Mesenchymal stem cell (in vitro differentiated cells and primary cell): ENCODE measurements around the gene FNBP1.
A peak's percentile ranks its signal among the peaks of the same experiment; 100 is the strongest.

Source experiments
- DNase-seq: peaks from one replicate; pipeline ENCODE4 v3.0.0-alpha.2; 2013
- H2AFZ ChIP-seq: one replicate; pipeline ENCODE4 v1.6.1; 2013; ENCODE audit warnings: low read depth, mild to moderate bottlenecking, control low read depth, inconsistent platforms, low read length, moderate library complexity
- H2AK5ac ChIP-seq: 2 replicates; pipeline ENCODE4 v1.6.1; 2013; ENCODE audit warnings: low read length, moderate library complexity, mild to moderate bottlenecking, inconsistent platforms; ENCODE audit not compliant: severe bottlenecking
- H2BK120ac ChIP-seq: one replicate; pipeline ENCODE4 v1.6.1; 2013; ENCODE audit warnings: low read depth, mild to moderate bottlenecking, inconsistent platforms, low read length, moderate library complexity
- H2BK12ac ChIP-seq, 2 experiments: one replicate each; pipeline ENCODE4 v1.6.1; 2013; ENCODE audit warnings: inconsistent platforms in 2 of 2, low read length in 2 of 2, mild to moderate bottlenecking in 2 of 2, moderate library complexity in 2 of 2, control low read depth in 1 of 2
- H2BK15ac ChIP-seq: one replicate; pipeline ENCODE4 v1.6.1; 2013; ENCODE audit warnings: mild to moderate bottlenecking, low read depth, inconsistent platforms; ENCODE audit not compliant: poor library complexity, severe bottlenecking
- H2BK5ac ChIP-seq: 2 replicates; pipeline ENCODE4 v1.6.1; 2013; ENCODE audit warnings: low read depth, mild to moderate bottlenecking, low read length, control low read depth, inconsistent platforms; ENCODE audit not compliant: poor library complexity, severe bottlenecking
- H3K14ac ChIP-seq, 2 experiments: one replicate each; pipeline ENCODE4 v1.6.1; 2013; ENCODE audit warnings: inconsistent platforms in 2 of 2, low read length in 2 of 2, control low read depth in 1 of 2, mild to moderate bottlenecking in 1 of 2, moderate library complexity in 1 of 2
- H3K18ac ChIP-seq, 2 experiments: one replicate each; pipeline ENCODE4 v1.6.1; 2013; ENCODE audit warnings: inconsistent platforms in 2 of 2, low read length in 2 of 2, control low read depth in 1 of 2, low read depth in 1 of 2, mild to moderate bottlenecking in 1 of 2
- H3K23ac ChIP-seq, 2 experiments: one replicate each; pipeline ENCODE4 v1.6.1; 2013; ENCODE audit warnings: inconsistent platforms in 2 of 2, low read length in 2 of 2, mild to moderate bottlenecking in 2 of 2, moderate library complexity in 2 of 2, control low read depth in 1 of 2
- H3K27ac ChIP-seq: 2 replicates; pipeline ENCODE4 v1.5.1; 2013; ENCODE audit warnings: mild to moderate bottlenecking, moderate library complexity, low read length, control low read depth, inconsistent platforms; ENCODE audit not compliant: poor library complexity, severe bottlenecking
- H3K27me3 ChIP-seq, 2 experiments: 2 replicates each; pipeline versions ENCODE4 v1.6.1 to v1.7.0; 2013; ENCODE audit warnings: low read length in 2 of 2, mild to moderate bottlenecking in 2 of 2, moderate library complexity in 2 of 2, control low read depth in 1 of 2, inconsistent platforms in 1 of 2; ENCODE audit not compliant: control insufficient read depth in 1 of 2, insufficient read depth in 1 of 2
- H3K36me3 ChIP-seq, 2 experiments: 2 replicates each; pipeline versions ENCODE4 v1.6.1 to v1.7.0; 2013; ENCODE audit warnings: low read length in 2 of 2, control low read depth in 1 of 2, inconsistent platforms in 1 of 2, low read depth in 1 of 2, mild to moderate bottlenecking in 1 of 2; ENCODE audit not compliant: insufficient read depth in 2 of 2, control insufficient read depth in 1 of 2
- H3K4ac ChIP-seq, 2 experiments: one replicate each; pipeline ENCODE4 v1.6.1; 2013; ENCODE audit warnings: inconsistent platforms in 2 of 2, low read length in 2 of 2, mild to moderate bottlenecking in 2 of 2, moderate library complexity in 2 of 2, control low read depth in 1 of 2, low read depth in 1 of 2
- H3K4me1 ChIP-seq: 2 replicates; pipeline ENCODE4 v1.6.1; 2013; ENCODE audit warnings: low read depth, low read length, control low read depth; ENCODE audit not compliant: control insufficient read depth, insufficient read depth
- H3K4me2 ChIP-seq: 2 replicates; pipeline ENCODE4 v1.6.1; 2013; ENCODE audit warnings: low read length, mild to moderate bottlenecking, inconsistent platforms; ENCODE audit not compliant: poor library complexity, severe bottlenecking
- H3K4me3 ChIP-seq, 2 experiments: 2 replicates each; pipeline versions ENCODE4 v1.5.1 to v1.7.0; 2013; ENCODE audit warnings: low read length in 2 of 2, mild to moderate bottlenecking in 2 of 2, control low read depth in 1 of 2, low read depth in 1 of 2; ENCODE audit not compliant: insufficient read depth in 1 of 2
- H3K79me1 ChIP-seq: replicated peaks from 2 replicates; pipeline ENCODE4 v1.6.1; 2013; ENCODE audit warnings: mild to moderate bottlenecking, control low read depth, low read length, inconsistent platforms; ENCODE audit not compliant: poor library complexity, severe bottlenecking
- H3K9ac ChIP-seq: 2 replicates; pipeline ENCODE4 v1.7.0; 2013; ENCODE audit warnings: mild to moderate bottlenecking, low read length, moderate library complexity
- H3K9me3 ChIP-seq: 2 replicates; pipeline ENCODE4 v1.7.0; 2013; ENCODE audit warnings: mild to moderate bottlenecking, low read length; ENCODE audit not compliant: control insufficient read depth
- H4K8ac ChIP-seq: one replicate; pipeline ENCODE4 v1.6.1; 2013; ENCODE audit warnings: inconsistent platforms, mild to moderate bottlenecking, low read length, moderate library complexity
- H4K91ac ChIP-seq: one replicate; pipeline ENCODE4 v1.6.1; 2013; ENCODE audit warnings: mild to moderate bottlenecking, low read length, inconsistent platforms
- WGBS: methylation state at CpG from one replicate; pipeline ENCODE4 v1.1.7; 2013; ENCODE audit warnings: mixed read lengths; 5-methylcytosine and 5-hydroxymethylcytosine counted together

The FNBP1 gene

GRCh38 chr9:129848712-129849441 lies 194.1 kb downstream of the FNBP1 start:
- Histone ChIP-seq H3K27ac (no peak overlapping the region), H3K4me1 (peaks cover 4% of the 10 kb centered on the region), H3K18ac (no peak overlapping the region), H2AK5ac (no peak overlapping the region), H3K14ac (no peak overlapping the region), H3K27me3 (no peaks in the 10 kb centered on the region), H2BK120ac (no peak overlapping the region), H3K4me2 (no peak overlapping the region), H4K8ac (no peak overlapping the region), H3K9me3 (no peaks in the 10 kb centered on the region), H4K91ac (no peak overlapping the region), H2BK12ac (no peak overlapping the region), H3K9ac (no peak overlapping the region), H3K79me1 (peaks cover 2% of the 10 kb centered on the region), H3K23ac (peak overlapping the region in 1 of 2 experiments; percentile 41), H2BK5ac (no peak overlapping the region), H3K36me3 (peaks cover 26 to 44% of the 10 kb centered on the region in 2 experiments), H2BK15ac (no peak overlapping the region), H3K4me3 (no peak overlapping the region), H2AFZ (no peak overlapping the region), H3K4ac (no peak overlapping the region)
- 78% methylated on average over 4 of the region's 4 CpGs for WGBS
- DNase-seq: no peak

DNA sequence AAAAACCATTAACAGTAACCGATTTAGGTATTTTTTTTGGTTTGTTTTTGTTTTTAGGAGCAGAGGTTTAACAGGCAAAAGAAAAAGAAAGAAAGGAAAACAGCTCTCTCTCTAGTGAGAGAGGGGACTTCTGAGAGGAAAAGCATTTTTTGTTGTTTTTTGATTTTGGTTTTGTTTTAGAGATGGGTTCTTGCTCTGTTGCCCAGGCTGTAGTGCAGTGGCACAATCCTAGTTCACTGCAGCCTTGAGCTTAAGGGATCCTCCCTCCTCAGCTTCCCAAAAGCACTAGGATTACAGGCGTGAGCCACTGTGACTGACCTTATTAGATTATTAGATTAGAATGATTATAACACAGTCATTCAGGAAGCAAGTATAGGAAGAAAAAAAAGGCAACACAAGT lies 197.6 kb downstream of the FNBP1 start:
- no peak for DNase-seq
- H2AFZ ChIP-seq: no peak overlapping the region
- peaks cover 8% of the 10 kb centered on the region for H3K79me1 ChIP-seq
- H2AK5ac ChIP-seq: no peak overlapping the region
- H3K18ac ChIP-seq: no peak overlapping the region
- H3K9ac ChIP-seq: no peak overlapping the region
- no peaks in the 10 kb centered on the region for H3K9me3 ChIP-seq
- no peak overlapping the region for H4K91ac ChIP-seq
- H2BK12ac ChIP-seq: no peak overlapping the region
- H3K36me3 ChIP-seq: peaks cover 8 to 16% of the 10 kb centered on the region in 2 experiments
- H2BK120ac ChIP-seq: no peak overlapping the region
- H3K4me2 ChIP-seq: no peak overlapping the region
- H2BK5ac ChIP-seq: no peak overlapping the region
- WGBS: 100% methylated on average over 1 of the region's 2 CpGs
- H4K8ac ChIP-seq: no peak overlapping the region
- no peak overlapping the region for H3K14ac ChIP-seq
- H2BK15ac ChIP-seq: no peak overlapping the region
- peaks cover 2% of the 10 kb centered on the region for H3K4me1 ChIP-seq
- no peak overlapping the region for H3K4ac ChIP-seq
- H3K27ac ChIP-seq: no peak overlapping the region
- H3K23ac ChIP-seq: no peak overlapping the region
- H3K4me3 ChIP-seq: no peak overlapping the region
- H3K27me3 ChIP-seq: no peaks in the 10 kb centered on the region

DNA sequence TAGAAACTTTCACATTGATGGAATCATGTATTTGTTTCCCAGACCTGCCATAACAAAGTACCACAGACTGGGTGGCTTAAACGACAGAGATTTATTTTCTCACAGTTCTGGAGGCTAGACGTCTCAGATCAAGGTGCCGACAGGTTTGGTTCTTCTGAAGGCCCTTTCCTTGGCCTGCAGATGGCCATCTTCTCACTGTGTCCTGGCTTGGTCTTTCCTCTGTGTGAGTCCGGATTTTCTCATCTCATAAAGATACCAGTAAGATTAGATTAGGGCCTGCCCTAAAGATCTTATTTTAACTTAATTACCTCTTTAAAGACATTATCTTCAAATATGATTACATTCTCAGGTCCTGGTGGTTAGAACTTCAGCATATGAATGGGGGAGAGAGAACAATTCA lies 201.9 kb downstream of the FNBP1 start:
- no peak overlapping the region for H3K4me3 ChIP-seq
- DNase-seq: no peak
- H3K27ac ChIP-seq: no peak overlapping the region
- H3K9me3 ChIP-seq: no peaks in the 10 kb centered on the region
- H2BK12ac ChIP-seq: no peak overlapping the region
- no peak overlapping the region for H3K14ac ChIP-seq
- H3K4me2 ChIP-seq: no peak overlapping the region
- H2BK120ac ChIP-seq: no peak overlapping the region
- no peaks in the 10 kb centered on the region for H3K27me3 ChIP-seq
- no peak overlapping the region for H4K8ac ChIP-seq
- H3K4me1 ChIP-seq: peaks cover 22% of the 10 kb centered on the region
- H3K4ac ChIP-seq: no peak overlapping the region
- H2AK5ac ChIP-seq: no peak overlapping the region
- H3K79me1 ChIP-seq: peaks cover 29% of the 10 kb centered on the region
- H2BK15ac ChIP-seq: no peak overlapping the region
- H4K91ac ChIP-seq: no peak overlapping the region
- peaks cover 4 to 14% of the 10 kb centered on the region in 2 experiments for H3K36me3 ChIP-seq
- H3K23ac ChIP-seq: no peak overlapping the region
- no peak overlapping the region for H2AFZ ChIP-seq
- no peak overlapping the region for H2BK5ac ChIP-seq
- WGBS: 88% methylated on average over 3 of the region's 4 CpGs
- H3K9ac ChIP-seq: no peak overlapping the region
- H3K18ac ChIP-seq: no peak overlapping the region

DNA sequence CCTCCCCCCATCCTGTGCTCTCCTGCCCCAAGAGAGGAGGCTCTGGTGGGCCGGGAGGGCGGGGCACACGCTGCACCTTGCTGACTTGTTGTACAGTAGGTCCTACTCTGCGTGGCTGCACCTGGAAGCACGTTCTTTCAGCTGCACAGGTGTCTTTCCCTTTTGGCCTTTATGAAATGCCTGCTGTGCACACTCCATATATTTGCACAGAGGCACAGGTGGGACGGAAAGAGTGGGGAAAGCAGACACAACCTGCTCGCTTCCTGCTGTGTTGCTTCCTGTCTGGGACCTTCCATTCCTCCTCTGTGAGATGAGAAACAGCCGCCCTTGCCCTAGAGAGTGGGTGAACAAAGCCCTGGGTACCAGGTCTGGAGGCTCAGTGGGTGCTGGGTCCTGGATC lies 203.0 kb downstream of the FNBP1 start:
- Histone ChIP-seq H3K4me3 (no peak overlapping the region), H3K4me2 (no peak overlapping the region), H2AK5ac (no peak overlapping the region), H3K23ac (no peak overlapping the region), H3K27me3 (no peaks in the 10 kb centered on the region), H3K4me1 (peaks cover 22% of the 10 kb centered on the region), H3K9me3 (no peaks in the 10 kb centered on the region), H2BK5ac (no peak overlapping the region), H2AFZ (no peak overlapping the region), H3K9ac (no peak overlapping the region), H3K79me1 (peaks cover 34% of the 10 kb centered on the region), H3K4ac (no peak overlapping the region), H2BK12ac (no peak overlapping the region), H4K8ac (no peak overlapping the region), H3K18ac (no peak overlapping the region), H2BK15ac (peak overlapping the region; percentile 6), H3K36me3 (peaks cover 4 to 14% of the 10 kb centered on the region in 2 experiments), H3K27ac (no peak overlapping the region), H4K91ac (no peak overlapping the region), H2BK120ac (no peak overlapping the region), H3K14ac (no peak overlapping the region)
- 94% methylated on average over 8 of the region's 8 CpGs for WGBS
- no peak for DNase-seq
